Activated naive CD4-positive, alpha-beta T cell treated with anti-CD3 and anti-CD28 coated beads, Interleukin-2, amount 50 U/mL, for 24 hours (primary cell): ENCODE data around the gene C15orf62.
A peak's percentile ranks its signal among the peaks of the same experiment; 100 is the strongest.

ENCODE experiments used
- H3K27ac Mint-ChIP-seq: one replicate; pipeline ENCODE4 v1.8.0; 2021; ENCODE audit warnings: mild to moderate bottlenecking, mixed read lengths
- H3K27me3 Mint-ChIP-seq: one replicate; pipeline ENCODE4 v1.8.0; 2021; ENCODE audit warnings: mixed read lengths
- H3K36me3 Mint-ChIP-seq: one replicate; pipeline ENCODE4 v1.8.0; 2021; ENCODE audit warnings: mixed read lengths
- H3K4me1 Mint-ChIP-seq: one replicate; pipeline ENCODE4 v1.8.0; 2021; ENCODE audit warnings: mixed read lengths
- H3K4me3 Mint-ChIP-seq: one replicate; pipeline ENCODE4 v1.8.0; 2021; ENCODE audit warnings: mild to moderate bottlenecking, mixed read lengths
- H3K9me3 Mint-ChIP-seq: one replicate; pipeline ENCODE4 v1.8.0; 2021; ENCODE audit warnings: mixed read lengths

The C15orf62 gene

GRCh38 chr15:40769274-40770146, at the start of gene C15orf62:
Gene C15orf62, plus strand, starts transcription at chr15:40769980. Its CDS starts 516 bp downstream, at chr15:40770496.
- H3K27ac Mint-ChIP-seq = peak within 1 kb of the TSS; percentile 97

DNA sequence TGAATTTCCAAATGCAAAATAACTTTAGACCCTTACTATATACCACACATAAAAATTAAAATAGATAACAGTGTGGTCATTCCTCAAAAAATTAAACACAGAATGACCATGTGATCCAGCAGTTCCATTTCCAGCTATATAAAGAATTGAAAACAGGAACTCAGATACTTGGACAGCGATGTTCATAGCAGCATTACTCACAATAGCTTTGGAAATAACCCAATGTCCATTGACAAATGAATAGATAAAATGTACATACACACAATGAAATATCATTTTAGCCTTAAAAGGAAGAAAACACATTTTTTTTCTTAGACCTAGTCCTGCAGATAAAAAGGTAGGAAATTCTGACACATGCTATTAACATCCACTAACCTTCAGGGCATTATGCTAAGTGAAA, 48.1 kb upstream of the C15orf62 start:
- Mint-ChIP-seq H3K4me3 (no peak overlapping the region), H3K27me3 (no peaks in the 10 kb centered on the region), H3K36me3 (no peaks in the 10 kb centered on the region), H3K4me1 (peaks cover 13% of the 10 kb centered on the region), H3K27ac (no peak overlapping the region), H3K9me3 (no peaks in the 10 kb centered on the region)

More at GRCh38 chr15:40769274-40770146, at the start of gene C15orf62:
- Mint-ChIP-seq H3K36me3 (no peaks in the 10 kb centered on the region), H3K4me1 (peaks cover 48% of the 10 kb centered on the region), H3K27me3 (no peaks in the 10 kb centered on the region), H3K4me3 (peak within 1 kb of the TSS; percentile 75), H3K9me3 (no peaks in the 10 kb centered on the region)

DNA sequence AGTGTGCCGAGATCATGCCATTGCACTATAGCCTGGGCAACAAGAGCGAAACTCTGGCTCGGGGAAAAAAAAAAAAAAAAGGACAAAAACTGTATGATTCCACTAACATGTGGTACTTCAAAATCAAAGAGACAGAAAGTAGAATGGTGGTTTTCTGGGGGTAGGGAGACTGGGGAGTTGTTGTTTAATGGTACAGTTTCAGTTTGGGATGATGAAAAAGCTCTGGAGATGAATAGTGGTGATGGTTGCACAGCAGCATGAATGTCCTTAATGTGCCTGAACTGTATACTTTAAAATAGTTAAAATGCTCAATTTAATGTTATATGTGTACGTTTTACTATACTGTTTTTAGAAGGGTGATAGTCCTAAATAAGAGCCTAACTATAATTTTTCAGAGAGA, 47.4 kb upstream of the C15orf62 start:
- Mint-ChIP-seq H3K4me1 (peaks cover 13% of the 10 kb centered on the region), H3K27ac (no peak overlapping the region), H3K4me3 (no peak overlapping the region), H3K36me3 (no peaks in the 10 kb centered on the region), H3K9me3 (no peaks in the 10 kb centered on the region), H3K27me3 (no peaks in the 10 kb centered on the region)

DNA sequence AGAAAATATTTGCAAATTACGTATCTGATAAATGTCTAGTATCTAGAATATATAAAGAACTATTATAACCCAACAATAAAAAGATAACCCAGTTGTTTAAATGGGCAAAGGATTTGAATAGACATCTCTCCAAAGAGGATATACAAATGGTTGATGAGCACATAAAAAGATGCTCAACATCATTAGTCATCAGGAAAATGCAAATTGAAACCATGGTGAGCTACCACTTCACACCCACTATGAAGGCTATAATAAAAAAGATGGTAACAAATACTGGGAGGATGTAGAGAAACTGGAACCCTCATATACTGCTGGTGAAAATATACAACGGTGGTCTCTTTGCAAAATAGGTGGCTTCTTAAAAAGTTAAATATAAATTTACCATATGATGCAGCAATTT, 46.8 kb upstream of the C15orf62 start:
- no peaks in the 10 kb centered on the region for H3K27me3 Mint-ChIP-seq
- H3K4me1 Mint-ChIP-seq = peaks cover 13% of the 10 kb centered on the region
- no peaks in the 10 kb centered on the region for H3K36me3 Mint-ChIP-seq
- no peaks in the 10 kb centered on the region for H3K9me3 Mint-ChIP-seq
- H3K4me3 Mint-ChIP-seq = no peak overlapping the region
- no peak overlapping the region for H3K27ac Mint-ChIP-seq

- peaks cover 13% of the 10 kb centered on the region for H3K4me1 Mint-ChIP-seq
- H3K36me3 Mint-ChIP-seq = no peaks in the 10 kb centered on the region
- no peak overlapping the region for H3K4me3 Mint-ChIP-seq
- no peaks in the 10 kb centered on the region for H3K27me3 Mint-ChIP-seq
- H3K9me3 Mint-ChIP-seq = no peaks in the 10 kb centered on the region
- H3K27ac Mint-ChIP-seq = no peak overlapping the region
Measured at GRCh38 chr15:40723919-40724318, 45.9 kb upstream of the C15orf62 start.

DNA sequence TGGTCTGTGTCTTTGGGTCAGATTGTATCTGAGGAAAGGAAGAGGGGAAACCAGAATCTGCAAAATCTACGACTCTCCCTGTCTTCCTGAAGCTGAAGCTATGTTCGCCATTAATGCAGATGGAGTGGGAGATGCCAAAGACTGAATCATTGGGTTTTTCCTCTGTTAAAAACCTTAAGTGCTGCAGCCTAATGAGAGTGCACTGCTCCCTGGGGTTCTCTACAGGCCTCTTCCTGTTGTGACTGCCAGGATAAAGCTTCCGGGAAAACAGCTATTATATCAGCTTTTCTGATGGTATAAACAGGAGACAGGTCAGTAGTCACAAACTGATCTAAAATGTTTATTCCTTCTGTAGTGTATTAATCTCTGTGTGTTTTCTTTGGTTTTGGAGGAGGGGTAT, 38.7 kb upstream of the C15orf62 start:
- no peaks in the 10 kb centered on the region for H3K27me3 Mint-ChIP-seq
- H3K4me1 Mint-ChIP-seq = no peaks in the 10 kb centered on the region
- H3K4me3 Mint-ChIP-seq = no peak overlapping the region
- no peaks in the 10 kb centered on the region for H3K36me3 Mint-ChIP-seq
- no peak overlapping the region for H3K27ac Mint-ChIP-seq
- H3K9me3 Mint-ChIP-seq = no peaks in the 10 kb centered on the region

GRCh38 chr15:40736575-40736974, 33.2 kb upstream of the C15orf62 start:
- H3K27ac Mint-ChIP-seq = no peak overlapping the region
- H3K27me3 Mint-ChIP-seq = no peaks in the 10 kb centered on the region
- no peak overlapping the region for H3K4me3 Mint-ChIP-seq
- H3K9me3 Mint-ChIP-seq = no peaks in the 10 kb centered on the region
- no peaks in the 10 kb centered on the region for H3K4me1 Mint-ChIP-seq
- H3K36me3 Mint-ChIP-seq = peaks cover 7% of the 10 kb centered on the region

DNA sequence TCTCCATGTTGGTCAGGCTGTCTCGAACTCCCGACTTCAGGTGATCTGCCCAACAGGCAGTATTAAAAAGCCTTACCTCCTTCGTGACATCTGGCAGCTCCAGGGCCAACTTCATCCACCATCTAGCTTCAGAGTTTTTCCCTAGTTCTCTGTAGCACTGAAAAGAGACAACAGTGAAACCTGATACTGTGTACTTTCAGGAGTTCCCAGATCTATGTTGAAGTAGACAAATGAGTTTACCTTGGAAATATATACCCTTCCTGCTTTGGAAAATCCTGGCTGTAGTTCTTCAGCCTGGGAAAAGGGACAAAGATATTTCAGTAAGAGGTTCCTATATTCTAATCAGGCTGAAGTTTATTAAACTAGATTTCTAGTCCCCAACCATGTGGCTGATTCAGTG, 32.7 kb upstream of the C15orf62 start:
- peaks cover 7% of the 10 kb centered on the region for H3K36me3 Mint-ChIP-seq
- no peak overlapping the region for H3K4me3 Mint-ChIP-seq
- no peaks in the 10 kb centered on the region for H3K4me1 Mint-ChIP-seq
- no peak overlapping the region for H3K27ac Mint-ChIP-seq
- H3K9me3 Mint-ChIP-seq = no peaks in the 10 kb centered on the region
- no peaks in the 10 kb centered on the region for H3K27me3 Mint-ChIP-seq

- H3K36me3 Mint-ChIP-seq = peaks cover 10% of the 10 kb centered on the region
- H3K27me3 Mint-ChIP-seq = no peaks in the 10 kb centered on the region
- H3K4me1 Mint-ChIP-seq = peaks cover 6% of the 10 kb centered on the region
- no peaks in the 10 kb centered on the region for H3K9me3 Mint-ChIP-seq
- H3K27ac Mint-ChIP-seq = no peak overlapping the region
- H3K4me3 Mint-ChIP-seq = no peak overlapping the region
Measured at GRCh38 chr15:40739047-40739446, 30.7 kb upstream of the C15orf62 start.

DNA sequence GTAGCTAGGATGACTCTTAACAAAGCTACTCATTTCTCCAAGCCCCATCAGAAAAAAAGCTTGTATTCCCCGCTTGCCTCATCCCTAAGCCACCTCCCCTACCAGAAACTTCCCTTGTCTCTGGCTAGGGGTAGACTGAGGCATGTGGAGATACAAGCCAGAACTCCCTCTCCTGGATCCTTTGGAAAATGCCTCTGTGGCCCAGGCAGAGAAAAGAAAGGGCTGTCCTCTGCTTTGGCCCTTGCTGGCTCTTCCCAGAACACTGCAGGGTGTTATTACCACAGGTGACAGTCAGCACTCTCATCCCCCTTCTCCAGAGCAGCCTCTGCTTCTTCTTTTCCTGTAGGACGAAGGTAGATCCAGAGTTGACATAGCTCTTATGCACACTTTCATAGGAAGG, 29.9 kb upstream of the C15orf62 start:
- Mint-ChIP-seq H3K36me3 (peaks cover 10% of the 10 kb centered on the region), H3K27ac (no peak overlapping the region), H3K4me1 (peaks cover 10% of the 10 kb centered on the region), H3K27me3 (no peaks in the 10 kb centered on the region), H3K4me3 (no peak overlapping the region), H3K9me3 (no peaks in the 10 kb centered on the region)

GRCh38 chr15:40743485-40743901, 26.3 kb upstream of the C15orf62 start:
- Mint-ChIP-seq H3K27ac (peak overlapping the region; percentile 51), H3K4me1 (peaks cover 13% of the 10 kb centered on the region), H3K27me3 (no peaks in the 10 kb centered on the region), H3K4me3 (no peak overlapping the region), H3K36me3 (peaks cover 12% of the 10 kb centered on the region), H3K9me3 (no peaks in the 10 kb centered on the region)

- H3K36me3 Mint-ChIP-seq = peaks cover 12% of the 10 kb centered on the region
- peaks cover 13% of the 10 kb centered on the region for H3K4me1 Mint-ChIP-seq
- peak overlapping the region; percentile 51 for H3K27ac Mint-ChIP-seq
- no peaks in the 10 kb centered on the region for H3K9me3 Mint-ChIP-seq
- no peaks in the 10 kb centered on the region for H3K27me3 Mint-ChIP-seq
- H3K4me3 Mint-ChIP-seq = no peak overlapping the region
Measured at GRCh38 chr15:40743921-40744814, 25.6 kb upstream of the C15orf62 start.

DNA sequence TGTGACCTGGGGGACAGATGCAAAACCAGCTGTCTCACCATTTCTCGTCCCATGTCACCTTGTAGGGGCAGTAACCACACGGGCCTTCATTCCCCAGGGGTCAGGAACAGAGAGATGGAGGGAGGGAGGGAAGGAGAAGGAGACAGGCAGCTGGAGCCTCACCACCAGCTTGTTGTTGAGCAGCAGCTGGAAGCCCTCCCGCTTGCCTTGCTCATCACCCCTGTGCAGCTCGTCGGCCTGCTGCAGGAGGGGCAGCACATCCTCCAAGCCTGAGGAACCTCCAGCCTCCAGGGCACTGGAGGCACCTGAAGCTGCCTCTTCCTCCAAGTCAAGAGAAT, 25.0 kb upstream of the C15orf62 start:
- no peak overlapping the region for H3K27ac Mint-ChIP-seq

DNA sequence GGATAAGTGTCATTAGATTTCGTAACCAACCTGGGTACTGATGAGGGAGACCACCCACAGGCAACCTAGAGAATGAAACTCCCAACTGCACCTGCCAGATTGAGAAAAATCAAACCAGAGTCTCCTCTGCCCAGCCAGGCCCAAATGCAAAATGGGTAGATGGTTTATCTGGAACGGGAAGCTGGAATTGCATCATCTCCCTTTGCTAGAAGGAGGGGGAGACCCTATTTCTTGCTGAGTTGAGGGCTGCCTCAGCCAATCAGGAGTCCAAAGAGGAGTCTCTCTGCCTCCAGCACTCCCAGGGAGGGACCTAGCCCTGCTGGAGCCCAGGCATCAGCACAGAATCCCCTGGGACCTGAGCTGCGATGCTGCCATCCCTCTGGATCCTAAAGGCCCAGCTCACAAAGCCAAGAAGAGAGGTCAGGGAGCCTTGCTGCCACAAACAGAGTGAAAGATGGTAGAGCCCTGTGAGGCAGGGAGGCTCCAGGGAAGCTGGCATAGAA, 22.8 kb upstream of the C15orf62 start:
- peaks cover 14% of the 10 kb centered on the region for H3K36me3 Mint-ChIP-seq
- no peaks in the 10 kb centered on the region for H3K9me3 Mint-ChIP-seq
- no peak overlapping the region for H3K4me3 Mint-ChIP-seq
- peaks cover 19% of the 10 kb centered on the region for H3K4me1 Mint-ChIP-seq
- H3K27me3 Mint-ChIP-seq = no peaks in the 10 kb centered on the region
- no peak overlapping the region for H3K27ac Mint-ChIP-seq

More for the DNA sequence above, 25.0 kb upstream of the C15orf62 start:
- no peak overlapping the region for H3K4me3 Mint-ChIP-seq
- peaks cover 15% of the 10 kb centered on the region for H3K36me3 Mint-ChIP-seq
- H3K9me3 Mint-ChIP-seq = no peaks in the 10 kb centered on the region
- peaks cover 13% of the 10 kb centered on the region for H3K4me1 Mint-ChIP-seq
- H3K27me3 Mint-ChIP-seq = no peaks in the 10 kb centered on the region

GRCh38 chr15:40747685-40748631, 21.8 kb upstream of the C15orf62 start:
- H3K36me3 Mint-ChIP-seq = peaks cover 11% of the 10 kb centered on the region
- no peaks in the 10 kb centered on the region for H3K27me3 Mint-ChIP-seq

More at GRCh38 chr15:40747685-40748631, 21.8 kb upstream of the C15orf62 start:
- Mint-ChIP-seq H3K27ac (no peak overlapping the region), H3K9me3 (no peaks in the 10 kb centered on the region), H3K4me3 (no peak overlapping the region), H3K4me1 (peaks cover 28% of the 10 kb centered on the region)
